ENCODE data around the gene ADARB1.

ADARB1 gene

DNA sequence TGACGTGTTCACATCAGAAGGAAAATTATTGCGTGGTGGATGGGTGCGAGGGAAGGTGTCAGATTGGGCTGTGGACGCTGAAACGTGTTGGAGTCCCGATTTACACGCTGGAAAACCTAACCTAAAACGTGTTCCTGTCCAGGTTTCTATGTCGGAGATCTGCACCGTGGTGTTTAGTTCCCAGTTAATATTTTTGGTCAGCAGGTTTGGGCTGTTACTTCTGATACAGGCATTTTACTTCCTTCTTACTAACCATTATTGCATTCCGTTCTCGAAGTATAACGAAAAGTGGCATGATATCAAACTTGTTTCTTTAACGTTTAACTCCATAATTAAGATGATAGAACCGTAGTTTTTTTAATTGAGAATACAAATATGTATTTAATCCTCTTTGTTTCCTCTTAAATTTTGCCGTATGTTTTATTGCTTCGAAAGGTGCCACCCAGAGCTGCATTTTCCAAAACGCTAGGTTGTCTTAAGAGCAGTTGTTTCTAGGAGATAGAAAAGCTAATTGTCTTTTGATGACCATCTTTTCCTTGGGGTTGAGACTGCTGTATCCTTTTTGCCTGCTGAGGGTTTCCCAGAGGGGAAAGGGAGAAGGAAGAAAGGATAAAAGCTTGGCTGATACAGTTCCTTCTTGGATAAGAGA, 1.3 kb downstream of the ADARB1 start:
- no peaks in the 10 kb centered on the region; the same call in 1 of the 2 replicates for H3K36me3 ChIP-seq (ENCODE audit: insufficient read depth, low read length)
- TF ChIP-seq CTCF (IDR thresholded peaks at IDR 0.05; ENCODE audit: borderline replicate concordance, extremely low read depth, low read length, poor library complexity, severe bottlenecking), result no peak
- no peak for TF ChIP-seq EZH2 (IDR thresholded peaks at IDR 0.05; ENCODE audit: borderline replicate concordance, low read depth, low read length, severe bottlenecking)
- DNase-seq (no peak), ATAC-seq (ENCODE audit: insufficient read depth, low read depth) (no peak)
- peak overlapping the region; percentile 54 to 93; a peak in 3 of 4 replicates for H3K4me3 ChIP-seq (ENCODE audit: low read depth in 1 of 2, low read length in 2 of 2)
- H3K27me3 ChIP-seq (ENCODE audit: insufficient read depth, low read length, poor library complexity), result peaks cover 8% of the 10 kb centered on the region
- peak overlapping the region; percentile 75 for H3K9ac ChIP-seq (ENCODE audit: low read depth, low read length)
- H3K4me1 ChIP-seq (ENCODE audit: insufficient read depth, low read length), result peaks cover 66% of the 10 kb centered on the region
- peak overlapping the region; percentile 97 for H3K4me2 ChIP-seq (ENCODE audit: insufficient read depth, low read length)
- H3K27ac ChIP-seq (ENCODE audit: low read length), result peak overlapping the region; percentile 55; the same call in 1 of the 2 replicates
- H4K20me1 ChIP-seq (ENCODE audit: insufficient read depth, low read length), result peaks cover 15% of the 10 kb centered on the region
- H2AFZ ChIP-seq (ENCODE audit: low read depth, low read length), result peak overlapping the region; percentile 76; the same call in 1 of the 2 replicates
- no peaks in the 10 kb centered on the region for H3K9me3 ChIP-seq (ENCODE audit: insufficient read depth, low read length, severe bottlenecking)
- peaks cover 44% of the 10 kb centered on the region for H3K79me2 ChIP-seq (ENCODE audit: insufficient read depth, low read length)

DNA sequence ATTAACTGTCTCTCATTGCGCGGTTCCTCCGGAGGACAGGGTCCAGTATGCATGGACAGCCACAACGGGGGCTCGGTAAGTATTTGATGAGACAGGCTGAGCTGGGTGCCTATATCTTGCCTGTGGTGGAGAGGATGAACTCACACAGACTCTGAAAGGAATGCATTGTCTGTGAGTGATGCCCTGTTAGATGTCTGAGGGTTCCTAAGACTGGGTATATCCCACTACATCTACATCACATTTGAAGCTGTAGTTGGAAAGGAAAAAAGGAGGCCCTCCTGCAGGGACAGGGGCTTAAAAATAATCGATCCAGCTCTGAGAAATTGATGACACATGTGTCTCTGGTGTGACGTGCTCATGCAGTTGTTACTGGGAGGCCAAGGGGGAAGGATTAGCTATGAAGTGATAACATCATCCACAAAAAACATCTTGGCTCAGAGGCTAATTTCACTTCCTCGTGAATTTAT, 1.9 kb downstream of the ADARB1 start:
- H3K27ac ChIP-seq (ENCODE audit: low read length), result no peak overlapping the region
- ATAC-seq (ENCODE audit: insufficient read depth, low read depth) (no peak), DNase-seq (no peak)
- peaks cover 71% of the 10 kb centered on the region for H3K4me1 ChIP-seq (ENCODE audit: insufficient read depth, low read length)
- H3K4me3 ChIP-seq (ENCODE audit: low read depth in 1 of 2, low read length in 2 of 2), result peak overlapping the region in 1 of 2 experiments; percentile 93; a peak in 2 of 4 replicates
- no peak overlapping the region for H2AFZ ChIP-seq (ENCODE audit: low read depth, low read length)
- no peaks in the 10 kb centered on the region for H3K9me3 ChIP-seq (ENCODE audit: insufficient read depth, low read length, severe bottlenecking)
- H3K9ac ChIP-seq (ENCODE audit: low read depth, low read length), result peak overlapping the region; percentile 75
- H3K4me2 ChIP-seq (ENCODE audit: insufficient read depth, low read length), result peak overlapping the region; percentile 97
- peaks cover under 1% of the 10 kb centered on the region for H3K36me3 ChIP-seq (ENCODE audit: insufficient read depth, low read length)
- peaks cover 15% of the 10 kb centered on the region for H4K20me1 ChIP-seq (ENCODE audit: insufficient read depth, low read length)
- TF ChIP-seq EZH2 (IDR thresholded peaks at IDR 0.05; ENCODE audit: borderline replicate concordance, low read depth, low read length, severe bottlenecking) (no peak), CTCF (IDR thresholded peaks at IDR 0.05; ENCODE audit: borderline replicate concordance, extremely low read depth, low read length, poor library complexity, severe bottlenecking) (no peak)
- H3K27me3 ChIP-seq (ENCODE audit: insufficient read depth, low read length, poor library complexity), result peaks cover 8% of the 10 kb centered on the region
- H3K79me2 ChIP-seq (ENCODE audit: insufficient read depth, low read length), result peaks cover 46% of the 10 kb centered on the region

DNA sequence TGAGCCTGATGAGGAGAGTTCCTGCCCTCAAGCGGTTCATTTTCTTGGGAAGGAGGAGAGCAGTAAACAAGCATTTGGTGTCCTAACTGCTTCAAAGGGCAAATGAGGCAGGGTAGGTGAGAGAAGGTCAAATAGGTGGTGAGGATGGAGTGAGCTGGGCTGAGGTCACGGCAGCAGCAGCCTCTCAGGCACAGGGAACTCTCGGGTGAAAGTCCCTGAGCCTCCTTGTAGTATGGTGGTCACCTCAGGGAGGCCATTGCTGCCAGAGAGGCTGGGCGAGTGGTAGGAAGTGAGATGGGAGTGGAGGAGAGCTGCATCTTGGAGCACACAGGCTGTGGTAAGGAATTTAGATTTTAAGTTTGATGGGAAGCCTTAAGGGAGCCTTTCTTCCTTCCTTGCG, 4.0 kb downstream of the ADARB1 start:
- Histone ChIP-seq H3K27me3 (ENCODE audit: insufficient read depth, low read length, poor library complexity) (peaks cover 8% of the 10 kb centered on the region), H3K4me3 (ENCODE audit: low read depth in 1 of 2, low read length in 2 of 2) (peak overlapping the region in 1 of 2 experiments; percentile 21; a peak in 1 of 4 replicates), H3K4me2 (ENCODE audit: insufficient read depth, low read length) (peak overlapping the region; percentile 49), H3K27ac (ENCODE audit: low read length) (peak overlapping the region; percentile 98), H3K9me3 (ENCODE audit: insufficient read depth, low read length, severe bottlenecking) (no peaks in the 10 kb centered on the region), H3K79me2 (ENCODE audit: insufficient read depth, low read length) (peaks cover 66% of the 10 kb centered on the region), H2AFZ (ENCODE audit: low read depth, low read length) (no peak overlapping the region), H3K4me1 (ENCODE audit: insufficient read depth, low read length) (peaks cover 75% of the 10 kb centered on the region), H4K20me1 (ENCODE audit: insufficient read depth, low read length) (peaks cover 15% of the 10 kb centered on the region), H3K36me3 (ENCODE audit: insufficient read depth, low read length) (peaks cover 4% of the 10 kb centered on the region), H3K9ac (ENCODE audit: low read depth, low read length) (peak overlapping the region; percentile 23; the same call in 1 of the 2 replicates)
- ATAC-seq (ENCODE audit: insufficient read depth, low read depth) (no peak), DNase-seq (no peak)
- TF ChIP-seq EZH2 (IDR thresholded peaks at IDR 0.05; ENCODE audit: borderline replicate concordance, low read depth, low read length, severe bottlenecking) (no peak), CTCF (IDR thresholded peaks at IDR 0.05; ENCODE audit: borderline replicate concordance, extremely low read depth, low read length, poor library complexity, severe bottlenecking) (no peak)
